IPS-NIHi7 (cell line): Measurements from ENCODE around the gene BACH2.

Experiments used
- DNase-seq: peaks from one replicate; pipeline ENCODE4 v3.0.0; 2012; ENCODE audit warnings: mixed read lengths; ENCODE audit errors: extremely low spot score

BACH2 gene

GRCh38 chr6:89999154-89999553 is 297.5 kb downstream of the BACH2 start:
- no peak for DNase-seq

GRCh38 chr6:89997456-89998445 is 298.9 kb downstream of the BACH2 start:
- DNase-seq = no peak

GRCh38 chr6:89993411-89993810 is 303.2 kb downstream of the BACH2 start:
- DNase-seq = no peak

GRCh38 chr6:89992818-89993217 is 303.8 kb downstream of the BACH2 start:
- no peak for DNase-seq

- DNase-seq = no peak
These were observed 306.9 kb downstream of the BACH2 start for GRCh38 chr6:89989742-89990141.

- DNase-seq = no peak
These were observed 308.8 kb downstream of the BACH2 start for GRCh38 chr6:89987830-89988229.

GRCh38 chr6:89987140-89987539 is 309.5 kb downstream of the BACH2 start:
- DNase-seq = no peak

- no peak for DNase-seq
These were observed 310.0 kb downstream of the BACH2 start for GRCh38 chr6:89986650-89987074.

GRCh38 chr6:89985751-89986493 is 310.7 kb downstream of the BACH2 start:
- DNase-seq = no peak

GRCh38 chr6:89984926-89985750 is 311.5 kb downstream of the BACH2 start:
- DNase-seq = no peak

GRCh38 chr6:89980353-89980752 is 316.3 kb downstream of the BACH2 start:
- DNase-seq = no peak

- DNase-seq = no peak
These were observed 317.0 kb downstream of the BACH2 start for GRCh38 chr6:89979481-89980119.

- no peak for DNase-seq
These were observed 317.9 kb downstream of the BACH2 start for GRCh38 chr6:89978749-89979145.

- DNase-seq = no peak
These were observed 318.6 kb downstream of the BACH2 start for GRCh38 chr6:89977808-89978748.

- no peak for DNase-seq
These were observed 320.0 kb downstream of the BACH2 start for GRCh38 chr6:89976694-89977020.

- DNase-seq = no peak
These were observed 320.5 kb downstream of the BACH2 start for GRCh38 chr6:89975991-89976693.

GRCh38 chr6:89975366-89975765 is 321.3 kb downstream of the BACH2 start:
- DNase-seq = no peak

GRCh38 chr6:89974834-89975233 is 321.8 kb downstream of the BACH2 start:
- no peak for DNase-seq

GRCh38 chr6:89972025-89972381 is 324.6 kb downstream of the BACH2 start:
- no peak for DNase-seq
